ENCODE results near the gene GRHL1. TPM values are rescaled to one million over a fixed set of nuclear protein-coding genes. Genes with fewer than 3 reads are reported as not detected.

Gene GRHL1
- polyA plus RNA-seq, 1 of the 3 experiments (the other 2 are of a cell fraction), result 1.0 TPM

GRCh38 chr2:10019602-10020400 is 68.3 kb downstream of the GRHL1 start:
- Histone ChIP-seq H3K9me2 (no peaks in the 10 kb centered on the region), H3K4me2 (no peak overlapping the region), H4K20me1 (ENCODE audit: insufficient read depth) (no peaks in the 10 kb centered on the region), H3F3A (replicated peaks; ENCODE audit: insufficient read depth) (no peaks in the 10 kb centered on the region), H3K27me3 (ENCODE audit: insufficient read depth) (peaks cover 6% of the 10 kb centered on the region; the same call in 1 of the 2 replicates), H3K9me3 (no peaks in the 10 kb centered on the region; the same call in 1 of the 2 replicates), H3K9ac (no peak overlapping the region), H2AFZ (ENCODE audit: low read depth) (no peak overlapping the region), H3K79me2 (ENCODE audit: insufficient read depth) (no peaks in the 10 kb centered on the region), H3K4me1 (ENCODE audit: control insufficient read depth in 1 of 2, insufficient read depth in 2 of 2, low read depth in 1 of 2, low read length in 1 of 2) (peaks cover 0 to 8% of the 10 kb centered on the region in 2 experiments; a peak in 2 of 4 replicates), H3K36me3 (replicated peaks in 1 of 2; ENCODE audit: control insufficient read depth in 1 of 2, insufficient read depth in 2 of 2, low read length in 1 of 2) (no peaks in the 10 kb centered on the region), H3K4me3 (ENCODE audit: low read depth in 2 of 2, low read length in 1 of 2) (no peak overlapping the region), H3K27ac (ENCODE audit: low read depth in 2 of 2, low read length in 1 of 2) (no peak overlapping the region)
- TF ChIP-seq FOXM1 (IDR thresholded peaks at IDR 0.05; ENCODE audit: low read depth) (no peak), RFX5 (IDR thresholded peaks at IDR 0.05; ENCODE audit: low read length) (no peak), ELF1 (IDR thresholded peaks at IDR 0.05) (no peak), MAX (IDR thresholded peaks at IDR 0.05; ENCODE audit: low read depth) (no peak), RAD21 (IDR thresholded peaks at IDR 0.05; ENCODE audit: low read length) (no peak), RCOR1 (IDR thresholded peaks at IDR 0.05; ENCODE audit: low read length) (no peak), GATA2 (CRISPR knock-in tag; IDR thresholded peaks at IDR 0.05) (no peak), MEF2A (IDR thresholded peaks at IDR 0.05; ENCODE audit: borderline replicate concordance, low read depth) (no peak), GABPA (IDR thresholded peaks at IDR 0.05; ENCODE audit: low read depth) (no peak), FOXJ3 (CRISPR knock-in tag; IDR thresholded peaks at IDR 0.05) (no peak), CHD2 (IDR thresholded peaks at IDR 0.05; ENCODE audit: low read length, partially characterized antibody) (no peak), YY1 (IDR thresholded peaks at IDR 0.05; ENCODE audit: low read depth) (no peak), TAF1 (IDR thresholded peaks at IDR 0.05; ENCODE audit: borderline replicate concordance, low read depth, low read length) (no peak)
- TF ChIP-seq, protein P1, sequence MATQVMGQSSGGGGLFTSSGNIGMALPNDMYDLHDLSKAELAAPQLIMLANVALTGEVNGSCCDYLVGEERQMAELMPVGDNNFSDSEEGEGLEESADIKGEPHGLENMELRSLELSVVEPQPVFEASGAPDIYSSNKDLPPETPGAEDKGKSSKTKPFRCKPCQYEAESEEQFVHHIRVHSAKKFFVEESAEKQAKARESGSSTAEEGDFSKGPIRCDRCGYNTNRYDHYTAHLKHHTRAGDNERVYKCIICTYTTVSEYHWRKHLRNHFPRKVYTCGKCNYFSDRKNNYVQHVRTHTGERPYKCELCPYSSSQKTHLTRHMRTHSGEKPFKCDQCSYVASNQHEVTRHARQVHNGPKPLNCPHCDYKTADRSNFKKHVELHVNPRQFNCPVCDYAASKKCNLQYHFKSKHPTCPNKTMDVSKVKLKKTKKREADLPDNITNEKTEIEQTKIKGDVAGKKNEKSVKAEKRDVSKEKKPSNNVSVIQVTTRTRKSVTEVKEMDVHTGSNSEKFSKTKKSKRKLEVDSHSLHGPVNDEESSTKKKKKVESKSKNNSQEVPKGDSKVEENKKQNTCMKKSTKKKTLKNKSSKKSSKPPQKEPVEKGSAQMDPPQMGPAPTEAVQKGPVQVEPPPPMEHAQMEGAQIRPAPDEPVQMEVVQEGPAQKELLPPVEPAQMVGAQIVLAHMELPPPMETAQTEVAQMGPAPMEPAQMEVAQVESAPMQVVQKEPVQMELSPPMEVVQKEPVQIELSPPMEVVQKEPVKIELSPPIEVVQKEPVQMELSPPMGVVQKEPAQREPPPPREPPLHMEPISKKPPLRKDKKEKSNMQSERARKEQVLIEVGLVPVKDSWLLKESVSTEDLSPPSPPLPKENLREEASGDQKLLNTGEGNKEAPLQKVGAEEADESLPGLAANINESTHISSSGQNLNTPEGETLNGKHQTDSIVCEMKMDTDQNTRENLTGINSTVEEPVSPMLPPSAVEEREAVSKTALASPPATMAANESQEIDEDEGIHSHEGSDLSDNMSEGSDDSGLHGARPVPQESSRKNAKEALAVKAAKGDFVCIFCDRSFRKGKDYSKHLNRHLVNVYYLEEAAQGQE (IDR thresholded peaks at IDR 0.05; ENCODE audit: low read depth, low read length), result no peak
- TF ChIP-seq, protein P2, sequence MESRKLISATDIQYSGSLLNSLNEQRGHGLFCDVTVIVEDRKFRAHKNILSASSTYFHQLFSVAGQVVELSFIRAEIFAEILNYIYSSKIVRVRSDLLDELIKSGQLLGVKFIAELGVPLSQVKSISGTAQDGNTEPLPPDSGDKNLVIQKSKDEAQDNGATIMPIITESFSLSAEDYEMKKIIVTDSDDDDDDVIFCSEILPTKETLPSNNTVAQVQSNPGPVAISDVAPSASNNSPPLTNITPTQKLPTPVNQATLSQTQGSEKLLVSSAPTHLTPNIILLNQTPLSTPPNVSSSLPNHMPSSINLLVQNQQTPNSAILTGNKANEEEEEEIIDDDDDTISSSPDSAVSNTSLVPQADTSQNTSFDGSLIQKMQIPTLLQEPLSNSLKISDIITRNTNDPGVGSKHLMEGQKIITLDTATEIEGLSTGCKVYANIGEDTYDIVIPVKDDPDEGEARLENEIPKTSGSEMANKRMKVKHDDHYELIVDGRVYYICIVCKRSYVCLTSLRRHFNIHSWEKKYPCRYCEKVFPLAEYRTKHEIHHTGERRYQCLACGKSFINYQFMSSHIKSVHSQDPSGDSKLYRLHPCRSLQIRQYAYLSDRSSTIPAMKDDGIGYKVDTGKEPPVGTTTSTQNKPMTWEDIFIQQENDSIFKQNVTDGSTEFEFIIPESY (IDR thresholded peaks at IDR 0.05; ENCODE audit: borderline replicate concordance, low read depth), result no peak
- TF ChIP-seq, protein P3, sequence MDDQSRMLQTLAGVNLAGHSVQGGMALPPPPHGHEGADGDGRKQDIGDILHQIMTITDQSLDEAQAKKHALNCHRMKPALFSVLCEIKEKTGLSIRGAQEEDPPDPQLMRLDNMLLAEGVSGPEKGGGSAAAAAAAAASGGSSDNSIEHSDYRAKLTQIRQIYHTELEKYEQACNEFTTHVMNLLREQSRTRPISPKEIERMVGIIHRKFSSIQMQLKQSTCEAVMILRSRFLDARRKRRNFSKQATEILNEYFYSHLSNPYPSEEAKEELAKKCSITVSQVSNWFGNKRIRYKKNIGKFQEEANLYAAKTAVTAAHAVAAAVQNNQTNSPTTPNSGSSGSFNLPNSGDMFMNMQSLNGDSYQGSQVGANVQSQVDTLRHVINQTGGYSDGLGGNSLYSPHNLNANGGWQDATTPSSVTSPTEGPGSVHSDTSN (IDR thresholded peaks at IDR 0.05), result no peak
- WGBS (ENCODE audit: low lambda C conversion rate), result 89% methylated on average over 26 of the region's 27 CpGs
- no peak for DNase-seq
- CTCF ChIA-PET, result interaction anchor here (0.6 to 4.3 kb wide), 4 partner anchors 24 to 206 kb away, joined by 3 to 38 read pairs (median 14); no protein-coding TSS in a partner anchor
- POLR2A ChIA-PET, result interaction anchor here (1.4 kb wide), 1 partner anchor 25 kb away, joined by 3 read pairs; no protein-coding TSS in a partner anchor

Measured in SK-N-SH (cell line).